GM19240 (cell line): ENCODE data around the gene LGALS16.
"Not testable (repeated sequence)": the region's sequence is repeated elsewhere in the genome, so short reads cannot be mapped to it uniquely, and the experiment has no call there.

ENCODE experiments used
- DNase-seq: peaks from one replicate; pipeline ENCODE4 v3.0.0; 2011; ENCODE audit warnings: low spot score; ENCODE audit not compliant: insufficient read length

Gene LGALS16

GRCh38 chr19:39677961-39678889, 22.5 kb downstream of the LGALS16 start:
- DNase-seq, result no peak

- DNase-seq, result no peak
Observed at GRCh38 chr19:39679056-39679790, 23.5 kb downstream of the LGALS16 start.

DNA sequence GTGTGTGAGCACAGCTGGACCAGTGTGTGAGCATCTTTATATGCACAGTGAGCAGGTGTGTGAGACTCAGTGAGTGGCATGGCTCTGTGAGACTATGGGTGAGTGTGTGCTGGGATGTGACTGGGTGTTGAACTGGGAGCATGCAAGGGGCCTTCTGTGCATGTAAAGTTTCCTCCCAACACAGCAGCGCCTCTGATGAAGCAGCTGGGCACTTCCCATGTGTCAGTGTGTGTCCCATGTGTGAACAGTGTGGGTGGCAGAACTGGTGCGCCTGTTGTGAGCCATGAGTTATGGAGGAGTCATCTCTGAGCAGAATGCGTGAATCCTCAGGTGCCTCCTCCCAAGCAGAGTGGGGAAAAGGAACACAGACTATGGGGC, 24.1 kb downstream of the LGALS16 start:
- no peak for DNase-seq

DNA sequence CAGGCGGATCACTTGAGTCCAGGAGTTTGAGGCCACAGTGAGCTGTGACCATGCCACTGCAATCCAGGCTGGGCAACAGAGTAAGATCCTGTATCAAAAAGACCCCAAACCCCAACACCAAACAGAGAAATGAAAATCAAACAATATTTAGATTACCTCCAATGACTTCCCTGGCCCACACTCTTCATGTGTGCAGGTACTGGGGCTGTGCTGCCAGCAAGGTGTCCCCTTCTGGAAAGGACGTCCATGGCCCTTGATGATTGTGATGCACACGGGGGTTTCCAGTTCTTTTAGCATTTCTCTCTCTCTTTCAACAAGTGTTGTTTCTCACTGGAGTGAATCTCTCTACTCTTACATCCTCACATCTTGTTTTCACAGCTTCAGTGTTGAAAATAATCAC, 24.9 kb downstream of the LGALS16 start:
- DNase-seq, result no peak

- DNase-seq, result no peak
Observed at GRCh38 chr19:39681416-39681815, 25.7 kb downstream of the LGALS16 start.

DNA sequence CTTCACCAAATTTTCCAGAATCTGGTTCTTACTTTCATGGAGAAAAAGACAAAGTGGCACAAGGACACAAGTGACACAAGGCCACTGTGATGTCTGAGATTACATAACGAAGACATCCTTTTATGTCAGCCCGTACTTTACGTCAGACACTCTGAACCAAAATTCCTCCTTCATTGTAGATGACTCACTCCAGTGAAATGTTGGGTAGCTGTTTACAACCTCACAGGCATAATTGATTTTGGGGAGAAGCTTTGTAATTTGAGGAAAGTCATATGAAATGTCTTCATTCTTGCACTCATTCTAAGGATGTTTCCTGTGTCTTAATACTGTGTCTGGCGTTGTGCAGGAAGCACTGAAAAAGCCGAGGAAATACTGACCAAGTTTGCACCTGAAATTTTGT, 28.6 kb downstream of the LGALS16 start:
- no peak for DNase-seq

- no peak for DNase-seq
Observed at GRCh38 chr19:39686739-39687138, 31.0 kb downstream of the LGALS16 start.

- not testable (repeated sequence) for DNase-seq
Observed at GRCh38 chr19:39688637-39689036, 32.9 kb downstream of the LGALS16 start.

DNA sequence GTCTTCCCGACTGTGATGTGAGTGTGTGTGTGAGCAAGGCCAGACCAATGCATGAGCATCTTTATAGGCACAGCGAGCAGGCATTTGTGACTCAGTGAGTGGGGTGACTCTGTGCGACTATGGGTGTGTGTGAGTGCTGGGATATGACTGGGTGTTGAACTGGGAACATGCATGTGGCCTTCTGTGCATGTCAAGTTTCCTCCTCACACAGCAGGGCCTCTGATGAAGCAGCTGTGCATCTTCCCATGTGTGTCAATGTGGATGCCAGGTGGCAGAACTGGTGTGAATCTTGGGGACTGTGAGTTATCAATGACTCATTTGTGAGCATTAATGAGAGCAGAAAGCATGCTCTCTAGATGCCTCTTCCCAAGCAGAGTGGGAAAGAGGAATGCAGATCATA, 36.5 kb downstream of the LGALS16 start:
- no peak for DNase-seq

- DNase-seq, result no peak
Observed at GRCh38 chr19:39692822-39693221, 37.1 kb downstream of the LGALS16 start.

- no peak for DNase-seq
Observed at GRCh38 chr19:39695759-39696158, 40.0 kb downstream of the LGALS16 start.

DNA sequence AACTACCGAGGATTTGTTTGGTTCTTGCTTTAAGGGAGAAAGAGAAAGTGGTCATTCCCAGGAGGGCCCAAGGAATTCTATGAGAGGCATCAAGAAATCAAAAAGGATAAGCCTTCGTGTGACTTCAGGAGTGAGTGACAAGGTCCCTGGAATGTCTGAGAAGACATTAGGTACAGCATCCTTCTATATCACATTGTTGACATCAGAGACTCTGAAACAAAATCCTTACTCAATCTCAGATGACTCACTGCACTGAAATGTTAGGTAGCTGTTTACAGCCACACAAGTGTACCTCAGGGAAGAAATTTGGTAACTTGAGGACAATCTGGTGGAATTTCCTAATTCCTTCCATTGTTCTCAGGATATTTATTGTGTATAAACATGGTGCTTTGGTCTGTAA, 40.7 kb downstream of the LGALS16 start:
- DNase-seq, result no peak

- DNase-seq, result no peak
Observed at GRCh38 chr19:39698535-39698934, 42.8 kb downstream of the LGALS16 start.

- no peak for DNase-seq
Observed at GRCh38 chr19:39701291-39701690, 45.6 kb downstream of the LGALS16 start.

GRCh38 chr19:39704181-39705044, 48.7 kb downstream of the LGALS16 start, which contains the start of gene LGALS14:
LGALS14 (plus strand) TSS chr19:39704481; CDS start chr19:39704529, 48 bp downstream.
- DNase-seq, result no peak

- DNase-seq, result no peak
Observed at GRCh38 chr19:39705578-39706188, 50.0 kb downstream of the LGALS16 start.

DNA sequence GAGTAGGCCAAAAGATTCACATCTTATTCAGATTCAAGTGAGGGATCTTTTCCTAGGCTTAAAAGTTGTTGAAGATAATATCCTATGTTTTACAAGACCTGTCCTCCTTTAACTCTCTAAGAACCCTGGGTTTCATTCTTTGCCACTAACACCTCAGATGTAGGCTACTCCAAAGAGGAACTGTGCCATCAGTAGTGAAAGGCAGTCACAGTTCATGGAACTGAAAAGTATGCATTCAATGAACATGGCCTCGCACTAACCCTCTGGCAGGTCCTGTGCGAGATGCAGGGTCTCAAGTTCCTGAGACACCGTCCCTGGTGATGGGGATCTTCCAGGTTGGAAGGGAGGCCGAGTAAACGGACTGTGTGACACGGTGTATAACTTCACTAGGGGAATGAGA, 52.9 kb downstream of the LGALS16 start:
- DNase-seq, result no peak

GRCh38 chr19:39709026-39709872, 53.5 kb downstream of the LGALS16 start:
- DNase-seq, result no peak
